Measurements from ENCODE around the gene PKD2.
"Not testable (repeated sequence)": the region's sequence is repeated elsewhere in the genome, so short reads cannot be mapped to it uniquely, and the experiment has no call there.

Gene PKD2

DNA sequence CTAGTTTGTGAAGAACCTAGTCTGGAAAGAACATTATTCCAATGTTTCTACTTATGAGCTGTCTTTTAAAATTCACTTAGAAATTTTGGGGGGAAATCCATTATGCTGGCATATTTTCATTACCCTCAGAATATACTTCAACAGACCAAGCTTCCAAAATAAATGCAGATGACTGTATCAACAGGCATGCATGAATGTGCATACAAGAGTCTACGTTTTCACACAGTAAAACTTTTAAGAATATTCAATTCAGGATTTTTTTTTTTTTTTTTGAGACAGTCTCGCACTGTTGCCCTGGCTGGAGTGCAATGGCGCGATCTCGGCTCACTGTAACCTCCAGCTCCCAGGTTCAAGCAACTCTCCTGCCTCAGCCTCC lies 101.3 kb downstream of the PKD2 start:
- DNase-seq (ENCODE audit: low read depth), result no peak
- TF ChIP-seq, protein P1, sequence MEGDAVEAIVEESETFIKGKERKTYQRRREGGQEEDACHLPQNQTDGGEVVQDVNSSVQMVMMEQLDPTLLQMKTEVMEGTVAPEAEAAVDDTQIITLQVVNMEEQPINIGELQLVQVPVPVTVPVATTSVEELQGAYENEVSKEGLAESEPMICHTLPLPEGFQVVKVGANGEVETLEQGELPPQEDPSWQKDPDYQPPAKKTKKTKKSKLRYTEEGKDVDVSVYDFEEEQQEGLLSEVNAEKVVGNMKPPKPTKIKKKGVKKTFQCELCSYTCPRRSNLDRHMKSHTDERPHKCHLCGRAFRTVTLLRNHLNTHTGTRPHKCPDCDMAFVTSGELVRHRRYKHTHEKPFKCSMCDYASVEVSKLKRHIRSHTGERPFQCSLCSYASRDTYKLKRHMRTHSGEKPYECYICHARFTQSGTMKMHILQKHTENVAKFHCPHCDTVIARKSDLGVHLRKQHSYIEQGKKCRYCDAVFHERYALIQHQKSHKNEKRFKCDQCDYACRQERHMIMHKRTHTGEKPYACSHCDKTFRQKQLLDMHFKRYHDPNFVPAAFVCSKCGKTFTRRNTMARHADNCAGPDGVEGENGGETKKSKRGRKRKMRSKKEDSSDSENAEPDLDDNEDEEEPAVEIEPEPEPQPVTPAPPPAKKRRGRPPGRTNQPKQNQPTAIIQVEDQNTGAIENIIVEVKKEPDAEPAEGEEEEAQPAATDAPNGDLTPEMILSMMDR (IDR thresholded peaks at IDR 0.05; ENCODE audit: low read depth, low read length, missing control alignments), result no peak
- no peak overlapping the region for H3K4me3 ChIP-seq (ENCODE audit: low read depth, low read length)

- H3K4me3 ChIP-seq (ENCODE audit: low read depth, low read length), result no peak overlapping the region
Observed at GRCh38 chr4:88109123-88109881, 101.9 kb downstream of the PKD2 start.

DNA sequence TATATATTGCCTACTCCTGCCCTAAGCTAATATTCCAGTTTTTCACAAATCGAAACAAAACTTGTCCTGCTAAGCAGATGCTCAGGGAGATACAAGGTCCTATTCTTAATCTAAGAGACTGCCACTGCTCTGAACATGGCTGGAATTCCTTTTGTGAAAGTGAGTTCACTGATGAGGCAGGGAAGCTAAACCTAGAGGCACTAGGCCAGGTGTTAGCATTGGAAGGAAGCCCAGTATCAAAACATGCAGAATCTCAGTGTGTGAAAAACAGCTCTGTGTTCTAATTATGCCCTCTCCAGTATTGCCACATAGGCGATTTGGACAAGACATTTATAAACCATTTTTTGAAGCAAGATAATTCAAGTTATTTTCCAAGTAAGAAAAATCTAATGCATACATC lies 103.4 kb downstream of the PKD2 start:
- DNase-seq (ENCODE audit: low read depth), result no peak
- TF ChIP-seq, protein P1 (IDR thresholded peaks at IDR 0.05; ENCODE audit: low read depth, low read length, missing control alignments), result no peak
- no peak overlapping the region for H3K4me3 ChIP-seq (ENCODE audit: low read depth, low read length)

More at GRCh38 chr4:88109123-88109881, 101.9 kb downstream of the PKD2 start:
- TF ChIP-seq, protein P1 (IDR thresholded peaks at IDR 0.05; ENCODE audit: low read depth, low read length, missing control alignments), result no peak
- no peak for DNase-seq (ENCODE audit: low read depth)

DNA sequence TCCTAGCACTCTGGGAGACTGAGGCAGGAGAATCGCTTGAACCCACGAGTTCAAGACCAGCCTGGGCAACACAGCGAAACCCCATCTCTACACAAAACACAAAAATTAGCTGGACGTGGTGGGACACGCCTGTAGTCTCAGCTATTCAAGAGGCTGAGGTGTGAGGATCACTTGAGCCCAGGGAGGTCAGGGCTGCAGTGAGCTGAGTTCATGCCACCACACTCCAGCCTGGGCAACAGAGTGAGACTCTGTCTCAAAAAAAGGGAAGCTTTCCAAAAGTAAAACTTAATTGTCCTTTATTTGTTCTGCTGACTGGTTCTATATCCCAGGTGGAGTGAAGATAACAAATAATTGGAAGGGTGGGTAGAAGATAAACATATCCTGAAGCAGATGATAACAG lies 105.4 kb downstream of the PKD2 start:
- no peak for DNase-seq (ENCODE audit: low read depth)
- TF ChIP-seq, protein P1 (IDR thresholded peaks at IDR 0.05; ENCODE audit: low read depth, low read length, missing control alignments), result no peak
- no peak overlapping the region for H3K4me3 ChIP-seq (ENCODE audit: low read depth, low read length)

DNA sequence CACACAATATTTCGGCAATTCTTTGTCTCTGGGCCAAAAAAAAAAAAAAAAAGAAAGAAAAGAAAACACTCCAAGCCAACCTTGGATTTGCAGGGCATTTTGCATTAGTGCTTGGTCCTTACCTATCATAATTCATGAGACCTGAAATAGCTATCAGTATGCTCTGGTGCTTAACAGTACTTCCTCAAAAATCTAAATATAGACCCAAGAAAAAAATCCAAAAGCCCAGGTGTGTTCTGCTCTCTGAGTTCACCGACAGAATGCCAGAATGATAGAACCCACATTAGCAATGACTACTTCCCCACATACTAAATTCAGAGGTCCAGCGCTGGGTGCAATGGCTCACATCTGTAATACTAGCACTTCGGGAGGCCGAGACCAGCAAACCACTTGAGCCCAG lies 108.2 kb downstream of the PKD2 start:
- H3K4me3 ChIP-seq (ENCODE audit: low read depth, low read length), result no peak overlapping the region
- TF ChIP-seq, protein P1 (IDR thresholded peaks at IDR 0.05; ENCODE audit: low read depth, low read length, missing control alignments), result no peak
- no peak for DNase-seq (ENCODE audit: low read depth)

DNA sequence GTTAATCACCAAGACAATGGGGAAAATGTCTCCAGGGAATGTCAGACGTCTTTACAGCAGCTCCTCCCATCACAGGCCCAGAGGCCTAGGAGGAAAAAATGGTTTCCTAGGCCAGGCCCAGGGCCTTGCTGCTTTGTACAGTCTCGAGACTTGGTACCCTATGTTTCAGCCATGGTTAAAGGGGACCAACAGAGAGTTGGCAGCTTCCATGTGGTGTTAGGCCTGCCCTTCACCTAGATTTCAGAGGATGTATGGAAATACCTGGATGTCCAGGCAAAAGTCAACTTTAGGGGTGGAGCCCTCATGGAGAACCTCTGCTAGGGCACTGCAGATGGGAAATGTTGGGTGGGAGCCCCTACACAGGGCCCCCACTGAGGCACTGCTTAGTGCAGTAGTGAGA lies 112.5 kb downstream of the PKD2 start:
- DNase-seq (ENCODE audit: low read depth), result no peak
- H3K4me3 ChIP-seq (ENCODE audit: low read depth, low read length), result no peak overlapping the region
- TF ChIP-seq, protein P1 (IDR thresholded peaks at IDR 0.05; ENCODE audit: low read depth, low read length, missing control alignments), result no peak

- DNase-seq (ENCODE audit: low read depth), result not testable (repeated sequence)
Observed at GRCh38 chr4:88122260-88122659, 114.8 kb downstream of the PKD2 start.

More at GRCh38 chr4:88122260-88122659, 114.8 kb downstream of the PKD2 start:
- H3K4me3 ChIP-seq (ENCODE audit: low read depth, low read length), result not testable (repeated sequence)
